ENCODE data around the gene AHCYL2.
"Not testable (repeated sequence)": the region's sequence is repeated elsewhere in the genome, so short reads cannot be mapped to it uniquely, and the experiment has no call there.

The AHCYL2 gene

DNA sequence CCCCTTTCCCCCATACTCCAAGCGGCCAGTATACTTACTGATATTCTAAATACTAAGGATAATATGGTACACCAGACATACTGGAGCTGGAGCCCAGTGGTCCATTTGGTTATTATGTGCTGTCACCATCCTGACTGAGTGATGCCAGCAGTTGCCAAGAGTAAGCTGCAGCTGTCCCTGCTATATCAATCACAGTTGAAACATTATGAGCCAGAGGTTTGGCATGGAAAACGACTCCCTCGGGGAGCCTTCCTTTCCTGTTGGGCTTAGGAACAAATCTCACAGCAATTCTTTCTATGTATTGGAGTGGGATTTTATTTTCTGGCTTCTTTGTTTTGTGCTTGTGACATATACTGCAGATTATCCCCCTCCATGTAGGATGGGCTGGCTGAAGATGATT is 242.0 kb downstream of the AHCYL2 start:
- Histone ChIP-seq H3K9me3 (ENCODE audit: low read length) (no peaks in the 10 kb centered on the region), H3K27me3 (ENCODE audit: insufficient read depth, low read length) (no peaks in the 10 kb centered on the region), H3K4me1 (ENCODE audit: insufficient read depth, low read length) (no peaks in the 10 kb centered on the region), H2AFZ (ENCODE audit: low read depth, low read length) (no peak overlapping the region), H3K4me3 (ENCODE audit: low read length) (no peak overlapping the region), H3K36me3 (ENCODE audit: insufficient read depth, low read length) (peaks cover 53% of the 10 kb centered on the region)

DNA sequence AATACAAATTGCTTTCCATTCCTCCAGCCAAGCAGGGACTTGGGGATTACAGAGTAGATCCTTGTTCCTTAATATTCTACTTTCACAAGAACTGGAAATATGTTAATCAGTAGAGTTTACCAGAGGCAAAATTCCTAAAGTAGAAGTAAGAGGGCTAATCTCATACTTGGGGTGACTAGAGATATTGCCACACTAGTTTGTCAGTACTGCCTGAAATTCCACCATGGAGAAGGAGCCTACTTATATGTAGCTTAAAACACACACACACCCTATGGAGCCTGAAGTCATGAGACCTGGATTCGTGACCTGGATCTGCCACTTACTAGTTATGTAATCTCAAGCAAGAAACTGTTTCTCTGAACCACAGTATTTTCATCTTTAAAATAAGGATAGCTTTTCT is 243.3 kb downstream of the AHCYL2 start:
- Histone ChIP-seq H3K4me1 (ENCODE audit: insufficient read depth, low read length) (no peaks in the 10 kb centered on the region), H2AFZ (ENCODE audit: low read depth, low read length) (no peak overlapping the region), H3K27me3 (ENCODE audit: insufficient read depth, low read length) (no peaks in the 10 kb centered on the region), H3K36me3 (ENCODE audit: insufficient read depth, low read length) (peaks cover 40% of the 10 kb centered on the region), H3K9me3 (ENCODE audit: low read length) (no peaks in the 10 kb centered on the region), H3K4me3 (ENCODE audit: low read length) (no peak overlapping the region)

- H3K4me1 ChIP-seq (ENCODE audit: insufficient read depth, low read length): no peaks in the 10 kb centered on the region
- peaks cover 41% of the 10 kb centered on the region for H3K36me3 ChIP-seq (ENCODE audit: insufficient read depth, low read length)
- no peak overlapping the region for H3K4me3 ChIP-seq (ENCODE audit: low read length)
- no peaks in the 10 kb centered on the region for H3K9me3 ChIP-seq (ENCODE audit: low read length)
- H3K27me3 ChIP-seq (ENCODE audit: insufficient read depth, low read length): no peaks in the 10 kb centered on the region
- H2AFZ ChIP-seq (ENCODE audit: low read depth, low read length): no peak overlapping the region
Observed at GRCh38 chr7:129468547-129468946, 243.7 kb downstream of the AHCYL2 start.

GRCh38 chr7:129469930-129470329 is 245.1 kb downstream of the AHCYL2 start:
- no peak overlapping the region for H2AFZ ChIP-seq (ENCODE audit: low read depth, low read length)
- no peaks in the 10 kb centered on the region for H3K9me3 ChIP-seq (ENCODE audit: low read length)
- H3K36me3 ChIP-seq (ENCODE audit: insufficient read depth, low read length): peaks cover 31% of the 10 kb centered on the region
- H3K27me3 ChIP-seq (ENCODE audit: insufficient read depth, low read length): no peaks in the 10 kb centered on the region
- H3K4me1 ChIP-seq (ENCODE audit: insufficient read depth, low read length): no peaks in the 10 kb centered on the region
- no peak overlapping the region for H3K4me3 ChIP-seq (ENCODE audit: low read length)

GRCh38 chr7:129470411-129470810 is 245.6 kb downstream of the AHCYL2 start:
- Histone ChIP-seq H3K4me3 (ENCODE audit: low read length) (no peak overlapping the region), H2AFZ (ENCODE audit: low read depth, low read length) (no peak overlapping the region), H3K27me3 (ENCODE audit: insufficient read depth, low read length) (no peaks in the 10 kb centered on the region), H3K36me3 (ENCODE audit: insufficient read depth, low read length) (peaks cover 27% of the 10 kb centered on the region), H3K9me3 (ENCODE audit: low read length) (no peaks in the 10 kb centered on the region), H3K4me1 (ENCODE audit: insufficient read depth, low read length) (no peaks in the 10 kb centered on the region)

- no peaks in the 10 kb centered on the region for H3K4me1 ChIP-seq (ENCODE audit: insufficient read depth, low read length)
- H3K36me3 ChIP-seq (ENCODE audit: insufficient read depth, low read length): peaks cover 21% of the 10 kb centered on the region
- no peaks in the 10 kb centered on the region for H3K27me3 ChIP-seq (ENCODE audit: insufficient read depth, low read length)
- no peak overlapping the region for H2AFZ ChIP-seq (ENCODE audit: low read depth, low read length)
- no peaks in the 10 kb centered on the region for H3K9me3 ChIP-seq (ENCODE audit: low read length)
- no peak overlapping the region for H3K4me3 ChIP-seq (ENCODE audit: low read length)
Observed at GRCh38 chr7:129471402-129471827, 246.6 kb downstream of the AHCYL2 start.

DNA sequence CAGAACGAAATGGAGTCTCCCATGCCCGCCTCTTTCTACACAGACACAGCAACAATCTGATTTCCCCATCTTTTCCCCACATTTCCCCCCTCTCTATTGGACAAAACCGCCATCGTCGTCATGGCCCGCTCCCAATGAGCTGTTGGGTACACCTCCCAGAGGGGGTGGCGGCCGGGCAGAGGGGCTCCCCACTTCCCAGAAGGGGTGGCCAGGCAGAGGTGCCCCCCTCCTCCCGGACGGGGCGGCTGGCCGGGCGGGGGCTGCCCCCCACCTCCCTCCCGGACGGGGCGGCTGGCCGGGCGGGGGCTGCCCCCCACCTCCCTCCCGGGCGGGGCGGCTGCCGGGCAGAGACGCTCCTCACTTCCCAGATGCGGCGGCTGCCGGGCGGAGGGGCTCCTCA is 251.1 kb downstream of the AHCYL2 start:
- not testable (repeated sequence) for H3K9me3 ChIP-seq (ENCODE audit: low read length); H3K27me3 ChIP-seq (ENCODE audit: insufficient read depth, low read length); H3K36me3 ChIP-seq (ENCODE audit: insufficient read depth, low read length); H3K4me3 ChIP-seq (ENCODE audit: low read length); H3K4me1 ChIP-seq (ENCODE audit: insufficient read depth, low read length); H2AFZ ChIP-seq (ENCODE audit: low read depth, low read length)

- not testable (repeated sequence) for H3K4me3 ChIP-seq (ENCODE audit: low read length); H2AFZ ChIP-seq (ENCODE audit: low read depth, low read length); H3K27me3 ChIP-seq (ENCODE audit: insufficient read depth, low read length); H3K9me3 ChIP-seq (ENCODE audit: low read length); H3K36me3 ChIP-seq (ENCODE audit: insufficient read depth, low read length); H3K4me1 ChIP-seq (ENCODE audit: insufficient read depth, low read length)
Observed at GRCh38 chr7:129476398-129476797, 251.6 kb downstream of the AHCYL2 start.

All from neuron (in vitro differentiated cells).